B cell (primary cell): Measurements from ENCODE around the gene PAM16.

Experiments
- EZH2 ChIP-seq: IDR thresholded peaks from 2 replicates; pipeline ENCODE4 v1.6.1; 2012; ENCODE audit warnings: borderline replicate concordance, low read depth, mild to moderate bottlenecking, moderate library complexity, low read length; ENCODE audit not compliant: insufficient read depth, poor library complexity, severe bottlenecking
- TF ChIP-seq, protein P1 (sequence below): fragments of 200-600 bp; IDR thresholded peaks from one replicate; pipeline ENCODE4 v1.8.0; 2022; ENCODE audit warnings: antibody characterized with exemption, mild to moderate bottlenecking

DNA sequence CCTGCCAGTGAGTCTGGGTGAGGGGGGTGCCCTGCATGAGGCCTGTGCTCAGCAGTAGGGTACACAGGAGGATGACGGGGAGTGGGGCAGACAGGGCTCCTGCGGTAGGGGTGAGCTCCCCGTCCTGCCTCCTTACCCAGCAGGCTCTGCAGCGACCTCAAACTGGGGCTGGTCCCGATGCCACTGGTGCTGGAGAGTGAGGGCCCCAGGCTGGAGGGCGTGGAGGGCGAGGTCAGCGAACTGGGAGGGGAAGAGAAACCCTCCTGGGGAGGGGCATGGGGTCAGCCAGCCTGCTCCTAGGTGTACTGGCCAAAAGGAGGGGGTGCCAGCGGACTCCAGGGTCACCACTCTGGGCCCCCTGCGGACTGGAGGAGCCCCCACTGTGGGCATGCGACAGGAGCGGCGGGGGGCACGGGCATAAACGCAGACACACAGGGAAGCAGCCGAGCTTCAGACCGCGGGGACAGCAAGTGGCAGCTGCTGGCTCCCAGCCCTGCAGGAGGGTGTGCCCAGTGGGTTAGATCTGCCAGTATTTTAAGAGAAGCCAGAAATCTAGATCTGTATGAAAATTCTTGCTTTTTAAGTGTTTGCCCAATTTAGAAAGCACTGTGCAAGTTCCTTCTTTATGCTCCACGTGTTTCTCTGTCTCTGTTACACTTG lies 11.5 kb upstream of the PAM16 start:
- TF ChIP-seq, protein P1, sequence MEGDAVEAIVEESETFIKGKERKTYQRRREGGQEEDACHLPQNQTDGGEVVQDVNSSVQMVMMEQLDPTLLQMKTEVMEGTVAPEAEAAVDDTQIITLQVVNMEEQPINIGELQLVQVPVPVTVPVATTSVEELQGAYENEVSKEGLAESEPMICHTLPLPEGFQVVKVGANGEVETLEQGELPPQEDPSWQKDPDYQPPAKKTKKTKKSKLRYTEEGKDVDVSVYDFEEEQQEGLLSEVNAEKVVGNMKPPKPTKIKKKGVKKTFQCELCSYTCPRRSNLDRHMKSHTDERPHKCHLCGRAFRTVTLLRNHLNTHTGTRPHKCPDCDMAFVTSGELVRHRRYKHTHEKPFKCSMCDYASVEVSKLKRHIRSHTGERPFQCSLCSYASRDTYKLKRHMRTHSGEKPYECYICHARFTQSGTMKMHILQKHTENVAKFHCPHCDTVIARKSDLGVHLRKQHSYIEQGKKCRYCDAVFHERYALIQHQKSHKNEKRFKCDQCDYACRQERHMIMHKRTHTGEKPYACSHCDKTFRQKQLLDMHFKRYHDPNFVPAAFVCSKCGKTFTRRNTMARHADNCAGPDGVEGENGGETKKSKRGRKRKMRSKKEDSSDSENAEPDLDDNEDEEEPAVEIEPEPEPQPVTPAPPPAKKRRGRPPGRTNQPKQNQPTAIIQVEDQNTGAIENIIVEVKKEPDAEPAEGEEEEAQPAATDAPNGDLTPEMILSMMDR: no peak
- no peak for TF ChIP-seq EZH2
